Dermis lymphatic vessel endothelial cell (primary cell): ENCODE data around the gene IAPP. TPM values are rescaled to one million over a fixed set of nuclear protein-coding genes. Genes with fewer than 3 reads are reported as not detected.

Source experiments
- total RNA-seq: library from RNA; depleted of rRNA; stranded (reverse); fragments of >200 nt; gene quantifications from 2 replicates; pipeline ENCODE4 v1.2.1, GENCODE V29; 2014

Gene IAPP
- not detected in 2 replicates for total RNA-seq

GRCh38 chr12:21372602-21373001 lies at the start of gene IAPP:
TSS of gene IAPP (plus strand) at chr12:21372902. CDS start at chr12:21373352, 450 bp downstream.

GRCh38 chr12:21334771-21335325 lies 37.9 kb upstream of the IAPP start, which contains the start of gene SLCO1A2:
TSS of gene SLCO1A2 (minus strand) at chr12:21334917. CDS start at chr12:21334647, 270 bp downstream.

Other genes starting within 250 kb of the IAPP start
- not detected in 2 replicates for gene SLCO1B1, start 241.7 kb upstream of the IAPP start, total RNA-seq
- gene SLCO1A2, start 38.0 kb upstream of the IAPP start, total RNA-seq: not detected in 2 replicates
- gene PYROXD1, start 64.8 kb downstream of the IAPP start, total RNA-seq: 6.7 and 7.0 TPM in 2 replicates
- gene RECQL, start 128.7 kb downstream of the IAPP start, total RNA-seq: 94.9 and 111 TPM in 2 replicates
- 17.4 and 23.2 TPM in 2 replicates for gene GOLT1B, start 128.9 kb downstream of the IAPP start, total RNA-seq
- gene SPX, start 153.4 kb downstream of the IAPP start, total RNA-seq: under 0.01 and 0.22 TPM in 2 replicates
- not detected in 2 replicates for gene GYS2, start 231.9 kb downstream of the IAPP start, total RNA-seq